Epithelial cell of proximal tubule (primary cell): ENCODE results near the gene GRID1. TPM values are rescaled to one million over a fixed set of nuclear protein-coding genes. Genes with fewer than 3 reads are reported as not detected.

Source experiments
- DNase-seq: peaks from one replicate; pipeline ENCODE4 v3.0.0-alpha.2; 2011; ENCODE audit warnings: low read depth
- H3K4me3 ChIP-seq: 2 replicates; pipeline ENCODE4 v1.5.1; 2011; ENCODE audit warnings: low read depth, mild to moderate bottlenecking, low read length
- CTCF ChIP-seq: conservative IDR thresholded peaks from 2 replicates; pipeline ENCODE4 v1.5.1; 2012; ENCODE audit warnings: low read depth, mild to moderate bottlenecking, low read length
- total RNA-seq: library from RNA; depleted of rRNA; stranded (reverse); fragments of >200 nt; gene quantifications from 2 replicates; pipeline ENCODE4 v1.2.3, GENCODE V29; 2015

Gene GRID1
- total RNA-seq, 1 donor from 2014 or later = 0.52 TPM

DNA sequence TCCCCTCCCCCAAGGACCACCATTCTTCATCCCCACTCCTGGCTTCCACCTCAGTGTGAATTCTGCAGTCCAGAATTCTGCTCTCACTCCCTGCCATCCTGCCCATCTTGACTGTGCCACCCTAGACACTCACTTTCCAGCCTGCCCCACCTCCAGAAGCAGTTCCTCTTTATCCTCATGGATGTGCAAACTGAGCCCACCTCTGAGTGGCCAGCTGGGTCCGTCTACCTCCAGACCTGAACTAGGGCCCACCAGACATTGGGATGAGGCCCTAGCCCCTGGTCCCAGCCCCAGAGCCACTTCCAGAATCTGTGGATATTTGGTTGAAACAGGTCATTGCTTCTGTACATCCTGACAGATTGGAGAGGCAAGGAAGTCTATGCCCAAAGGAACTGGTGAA lies 58.5 kb downstream of the GRID1 start:
- no peak for TF ChIP-seq CTCF
- no peak overlapping the region for H3K4me3 ChIP-seq
- no peak for DNase-seq

- no peak for DNase-seq
- no peak for TF ChIP-seq CTCF
- no peak overlapping the region for H3K4me3 ChIP-seq
Observed at GRCh38 chr10:86306628-86307278, 59.8 kb downstream of the GRID1 start.

GRCh38 chr10:86305521-86305920 lies 61.1 kb downstream of the GRID1 start:
- TF ChIP-seq CTCF = no peak
- H3K4me3 ChIP-seq = no peak overlapping the region
- DNase-seq = no peak

DNA sequence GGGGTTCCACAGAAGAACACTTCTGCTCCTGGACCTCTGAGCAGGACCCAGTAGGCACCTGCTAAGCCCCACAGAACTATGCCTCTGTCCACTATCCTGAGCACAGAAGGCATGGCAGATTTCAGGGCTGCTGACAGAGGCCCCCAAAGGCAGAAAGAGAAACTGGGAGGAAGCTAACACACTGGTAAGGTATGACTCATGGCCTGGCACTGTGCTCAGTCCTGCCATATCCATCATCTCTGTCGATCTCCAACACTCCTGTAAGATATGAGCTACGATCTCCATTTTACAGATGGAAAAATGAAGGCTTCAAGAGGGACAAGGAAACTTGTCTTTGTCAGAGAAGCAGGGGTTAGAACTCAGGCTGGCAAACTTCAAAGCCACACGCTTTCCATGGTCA lies 62.2 kb downstream of the GRID1 start:
- H3K4me3 ChIP-seq = no peak overlapping the region
- TF ChIP-seq CTCF = no peak
- DNase-seq = no peak

DNA sequence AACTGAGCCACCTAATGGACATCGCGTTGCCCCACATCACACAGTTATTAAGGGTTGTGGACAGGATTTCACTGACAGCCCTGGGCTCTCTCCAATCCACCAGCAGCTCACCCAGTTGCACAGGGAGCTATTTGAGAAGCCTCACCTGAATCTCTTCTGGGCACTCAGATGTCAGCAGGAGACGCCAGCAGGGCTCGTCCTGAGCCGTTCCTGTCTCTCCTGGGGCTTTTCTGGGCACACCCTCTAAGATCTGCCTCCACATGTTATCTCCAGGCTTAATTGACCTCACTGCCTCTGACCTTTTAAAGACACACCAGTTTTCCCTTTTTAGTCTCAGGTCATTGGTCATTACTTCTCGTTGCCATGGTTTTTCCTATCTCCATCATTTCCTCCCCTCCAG lies 63.0 kb downstream of the GRID1 start:
- no peak for TF ChIP-seq CTCF
- no peak overlapping the region for H3K4me3 ChIP-seq
- no peak for DNase-seq

- no peak for TF ChIP-seq CTCF
- no peak for DNase-seq
- no peak overlapping the region for H3K4me3 ChIP-seq
Observed at GRCh38 chr10:86301971-86302370, 64.6 kb downstream of the GRID1 start.
